Trophoblast cell (in vitro differentiated cells and primary cell): ENCODE data around the gene MAST4.

ENCODE experiments used
- DNase-seq, 2 donors: peaks; one replicate each; pipeline ENCODE4 v3.0.0-alpha.2; 2016
- H2AFZ ChIP-seq: 2 replicates; pipeline ENCODE4 v1.6.1; 2013; ENCODE audit warnings: low read length, moderate library complexity, mild to moderate bottlenecking; ENCODE audit not compliant: insufficient read depth, poor library complexity
- H2AK5ac ChIP-seq: 2 replicates; pipeline ENCODE4 v1.6.1; 2013; ENCODE audit warnings: mild to moderate bottlenecking, low read length
- H2BK120ac ChIP-seq: 2 replicates; pipeline ENCODE4 v1.6.1; 2013; ENCODE audit warnings: low read length, mild to moderate bottlenecking, moderate library complexity; ENCODE audit not compliant: insufficient read depth, poor library complexity
- H2BK12ac ChIP-seq: 2 replicates; pipeline ENCODE4 v1.6.1; 2013; ENCODE audit warnings: mild to moderate bottlenecking, low read length, moderate library complexity
- H2BK5ac ChIP-seq: 2 replicates; pipeline ENCODE4 v1.6.1; 2013; ENCODE audit warnings: low read length, low read depth, moderate library complexity, mild to moderate bottlenecking; ENCODE audit not compliant: poor library complexity
- H3K14ac ChIP-seq: 2 replicates; pipeline ENCODE4 v1.6.1; 2013; ENCODE audit warnings: mild to moderate bottlenecking, low read length
- H3K18ac ChIP-seq: 2 replicates; pipeline ENCODE4 v1.6.1; 2013; ENCODE audit warnings: mild to moderate bottlenecking, low read length
- H3K23ac ChIP-seq: 2 replicates; pipeline ENCODE4 v1.6.1; 2013; ENCODE audit warnings: low read length
- H3K27ac ChIP-seq: 2 replicates; pipeline ENCODE4 v1.5.1; 2013; ENCODE audit warnings: low read depth, mild to moderate bottlenecking, inconsistent platforms, low read length, moderate library complexity
- H3K27me3 ChIP-seq: 2 replicates; pipeline ENCODE4 v1.6.1; 2013; ENCODE audit warnings: inconsistent platforms, mild to moderate bottlenecking, low read length, moderate library complexity; ENCODE audit not compliant: insufficient read depth
- H3K36me3 ChIP-seq, 2 experiments: 1 replicate in 1 of 2; 2 replicates in 1 of 2; pipeline ENCODE4 v1.6.1; 2013; ENCODE audit warnings: low read length in 2 of 2, mild to moderate bottlenecking in 2 of 2, moderate library complexity in 1 of 2; ENCODE audit not compliant: insufficient read depth in 2 of 2, control insufficient read depth in 1 of 2
- H3K4ac ChIP-seq: 2 replicates; pipeline ENCODE4 v1.6.1; 2013; ENCODE audit warnings: low read depth, mild to moderate bottlenecking, low read length, moderate library complexity
- H3K4me1 ChIP-seq, 2 experiments: 1 replicate in 1 of 2; 2 replicates in 1 of 2; pipeline ENCODE4 v1.6.1; 2013; ENCODE audit warnings: low read length in 2 of 2, mild to moderate bottlenecking in 2 of 2, moderate library complexity in 1 of 2; ENCODE audit not compliant: insufficient read depth in 2 of 2, control insufficient read depth in 1 of 2
- H3K4me2 ChIP-seq: 2 replicates; pipeline ENCODE4 v1.6.1; 2013; ENCODE audit warnings: inconsistent platforms, mild to moderate bottlenecking, low read length, moderate library complexity
- H3K4me3 ChIP-seq: 2 replicates; pipeline ENCODE4 v1.5.1; 2013; ENCODE audit warnings: mild to moderate bottlenecking, low read depth, low read length, inconsistent platforms
- H3K79me1 ChIP-seq: one replicate; pipeline ENCODE4 v1.6.1; 2013; ENCODE audit warnings: low read length
- H3K79me2 ChIP-seq: 2 replicates; pipeline ENCODE4 v1.6.1; 2013; ENCODE audit warnings: low read length, mild to moderate bottlenecking; ENCODE audit not compliant: control insufficient read depth, insufficient read depth, poor library complexity
- H3K9ac ChIP-seq: 2 replicates; pipeline ENCODE4 v1.6.1; 2013; ENCODE audit warnings: mild to moderate bottlenecking, low read length
- H3K9me3 ChIP-seq: 2 replicates; pipeline ENCODE4 v1.6.1; 2013; ENCODE audit warnings: low read depth, mild to moderate bottlenecking, control low read depth, inconsistent platforms, low read length; ENCODE audit not compliant: insufficient read depth
- H4K12ac ChIP-seq: 2 replicates; pipeline ENCODE4 v1.6.1; 2013; ENCODE audit warnings: low read depth, mild to moderate bottlenecking, low read length, moderate library complexity
- H4K8ac ChIP-seq: 2 replicates; pipeline ENCODE4 v1.6.1; 2013; ENCODE audit warnings: low read depth, mild to moderate bottlenecking, low read length, moderate library complexity
- H4K91ac ChIP-seq: one replicate; pipeline ENCODE4 v1.6.1; 2013; ENCODE audit warnings: low read depth, mild to moderate bottlenecking, low read length, moderate library complexity
- WGBS: extraction: QIAGEN DNeasy Blood & Tissue Kit; methylation state at CpG from one replicate; pipeline ENCODE4 v1.1.7; 2013; ENCODE audit warnings: missing lambda C conversion rate; ENCODE audit not compliant: insufficient read length, insufficient coverage; ENCODE audit errors: extremely low coverage; 5-methylcytosine and 5-hydroxymethylcytosine counted together

MAST4 gene

DNA sequence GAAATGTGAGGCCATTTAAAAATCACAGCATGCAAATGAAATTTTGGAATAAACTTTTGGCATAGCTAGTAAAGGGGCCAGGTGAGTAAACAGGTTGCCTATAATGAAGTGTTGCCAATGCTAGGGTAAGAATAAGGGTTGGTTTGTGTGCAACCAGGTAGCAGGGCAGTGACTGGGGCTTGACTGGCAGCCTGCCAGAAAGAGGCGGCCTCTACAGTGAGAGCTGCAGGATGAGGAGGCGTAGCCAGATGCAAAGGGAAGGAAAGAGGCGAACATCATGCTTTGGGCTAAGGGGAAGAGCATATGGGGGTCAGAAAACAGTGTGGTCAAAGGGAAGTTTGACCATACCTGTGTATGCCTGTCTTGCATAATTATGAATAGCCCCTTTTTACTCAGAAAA, 70.6 kb downstream of the MAST4 start:
- Histone ChIP-seq H3K4ac (no peak overlapping the region), H4K91ac (no peak overlapping the region), H3K9me3 (no peaks in the 10 kb centered on the region), H2BK120ac (no peak overlapping the region), H3K27me3 (no peaks in the 10 kb centered on the region), H3K36me3 (no peaks in the 10 kb centered on the region), H3K4me1 (no peaks in the 10 kb centered on the region), H3K18ac (no peak overlapping the region), H2AK5ac (no peak overlapping the region), H3K14ac (no peak overlapping the region), H4K8ac (no peak overlapping the region), H2BK5ac (no peak overlapping the region), H3K27ac (no peak overlapping the region), H3K79me1 (no peaks in the 10 kb centered on the region), H3K79me2 (no peaks in the 10 kb centered on the region), H4K12ac (no peak overlapping the region), H3K4me2 (no peak overlapping the region), H3K9ac (no peak overlapping the region), H3K4me3 (no peak overlapping the region), H2BK12ac (no peak overlapping the region), H3K23ac (no peak overlapping the region), H2AFZ (no peak overlapping the region)
- DNase-seq, result no peak
- WGBS, result no CpG with 5 or more reads among the region's 3 CpGs

DNA sequence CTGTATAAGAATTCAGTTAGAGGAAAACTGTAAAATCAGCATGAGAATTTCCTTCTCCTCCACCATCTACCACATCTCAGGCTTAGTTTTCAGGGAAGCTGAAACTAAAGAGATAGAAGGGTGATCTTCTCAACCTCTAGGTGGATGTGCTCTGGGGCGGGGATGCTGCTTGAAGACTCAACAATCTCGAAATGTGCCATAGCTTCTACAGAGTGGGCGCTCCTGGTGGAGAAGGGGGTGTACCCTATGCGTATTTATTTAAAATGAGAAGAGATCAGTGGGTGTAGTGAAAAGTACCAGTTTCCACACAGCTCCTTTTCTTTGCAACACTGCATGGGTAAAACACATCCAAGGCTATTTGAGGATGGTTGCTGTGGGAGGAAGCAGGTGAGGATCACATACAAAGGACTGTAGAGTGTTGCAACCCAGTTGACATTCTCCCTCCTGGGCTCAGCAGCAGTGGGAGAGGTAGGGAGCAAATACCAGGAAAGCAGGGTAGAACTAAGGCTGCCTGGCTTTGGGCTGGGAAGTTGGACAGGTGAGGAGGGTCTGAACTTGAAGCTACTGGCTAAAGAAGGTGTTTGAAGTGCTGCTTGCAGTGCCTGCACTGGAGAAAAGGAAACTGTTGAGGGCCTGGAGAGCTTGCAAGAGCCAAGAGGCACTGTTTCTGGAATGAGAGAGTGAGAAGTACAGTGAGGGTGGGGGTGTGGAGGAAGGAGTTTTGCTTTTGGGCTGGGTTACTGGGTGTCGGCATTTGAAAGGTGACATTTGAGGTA, 73.1 kb downstream of the MAST4 start:
- Histone ChIP-seq H3K14ac (no peak overlapping the region), H4K12ac (no peak overlapping the region)
- WGBS, result no CpG with 5 or more reads among the region's 5 CpGs

DNA sequence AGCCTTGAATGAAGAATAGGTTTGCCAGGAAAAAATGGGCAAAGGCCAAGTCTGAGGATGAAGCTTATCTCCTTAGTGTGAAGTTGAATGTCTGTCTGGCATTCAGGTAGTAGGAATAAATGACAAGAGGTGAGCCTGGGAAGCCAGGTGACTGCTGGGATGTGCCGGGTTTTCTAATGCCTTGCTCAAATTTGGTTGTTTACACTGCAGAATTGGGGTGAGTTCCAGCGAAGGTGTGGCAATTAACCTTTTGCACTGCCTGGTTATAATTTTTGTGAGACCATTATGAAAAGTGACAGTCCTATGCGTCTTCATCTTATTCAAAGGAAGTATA, 73.6 kb downstream of the MAST4 start:
- WGBS, result no CpG with 5 or more reads among the region's 3 CpGs
- Histone ChIP-seq H3K23ac (no peak overlapping the region), H2BK120ac (no peak overlapping the region), H4K12ac (no peak overlapping the region), H3K79me1 (no peaks in the 10 kb centered on the region), H4K91ac (no peak overlapping the region), H3K9me3 (no peaks in the 10 kb centered on the region), H3K9ac (no peak overlapping the region), H2BK5ac (no peak overlapping the region), H3K27ac (no peak overlapping the region), H3K79me2 (no peaks in the 10 kb centered on the region), H3K4me1 (no peaks in the 10 kb centered on the region), H3K14ac (no peak overlapping the region), H3K27me3 (no peaks in the 10 kb centered on the region), H3K18ac (no peak overlapping the region), H2BK12ac (no peak overlapping the region), H3K36me3 (no peaks in the 10 kb centered on the region), H2AK5ac (no peak overlapping the region), H3K4me2 (no peak overlapping the region), H3K4me3 (no peak overlapping the region), H4K8ac (no peak overlapping the region), H3K4ac (no peak overlapping the region), H2AFZ (no peak overlapping the region)
- DNase-seq, result no peak

More for the DNA sequence above, 73.1 kb downstream of the MAST4 start:
- no peak overlapping the region for H3K18ac ChIP-seq
- H2AFZ ChIP-seq, result peak overlapping the region; percentile 6
- H3K4ac ChIP-seq, result no peak overlapping the region
- no peaks in the 10 kb centered on the region for H3K36me3 ChIP-seq
- H3K4me3 ChIP-seq, result no peak overlapping the region
- no peak overlapping the region for H3K23ac ChIP-seq
- H2BK120ac ChIP-seq, result no peak overlapping the region
- H3K79me2 ChIP-seq, result no peaks in the 10 kb centered on the region
- H3K79me1 ChIP-seq, result no peaks in the 10 kb centered on the region
- no peak overlapping the region for H2BK5ac ChIP-seq
- no peaks in the 10 kb centered on the region for H3K9me3 ChIP-seq
- H3K9ac ChIP-seq, result no peak overlapping the region
- no peak overlapping the region for H4K91ac ChIP-seq
- H3K27ac ChIP-seq, result no peak overlapping the region
- no peak for DNase-seq
- H3K4me1 ChIP-seq, result no peaks in the 10 kb centered on the region
- H3K27me3 ChIP-seq, result no peaks in the 10 kb centered on the region
- no peak overlapping the region for H4K8ac ChIP-seq
- no peak overlapping the region for H3K4me2 ChIP-seq
- no peak overlapping the region for H2AK5ac ChIP-seq
- no peak overlapping the region for H2BK12ac ChIP-seq

DNA sequence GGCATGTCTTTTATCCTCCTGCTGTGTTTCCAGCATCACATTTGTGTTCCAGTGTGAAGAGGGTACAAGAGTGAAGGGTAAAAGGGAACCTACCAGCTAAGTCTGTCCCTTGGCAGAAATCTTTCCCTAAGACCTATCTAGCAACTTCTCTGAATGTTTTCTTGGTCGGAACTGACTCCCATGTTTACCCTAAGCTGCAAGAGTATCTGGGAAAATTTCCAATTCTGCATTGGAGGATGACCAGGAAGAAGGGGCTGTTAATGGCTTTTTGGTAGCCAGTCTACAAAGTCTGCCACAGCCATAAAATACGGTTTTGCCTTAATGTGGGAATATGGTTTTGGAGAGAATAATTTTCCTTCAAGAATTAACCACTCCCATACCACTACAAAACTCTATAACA, 75.1 kb downstream of the MAST4 start:
- DNase-seq, result no peak
- no peaks in the 10 kb centered on the region for H3K79me1 ChIP-seq
- H3K9me3 ChIP-seq, result no peaks in the 10 kb centered on the region
- no peak overlapping the region for H2BK12ac ChIP-seq
- H2BK5ac ChIP-seq, result no peak overlapping the region
- no peak overlapping the region for H3K4me2 ChIP-seq
- no peak overlapping the region for H4K12ac ChIP-seq
- H3K4me1 ChIP-seq, result no peaks in the 10 kb centered on the region
- no peaks in the 10 kb centered on the region for H3K79me2 ChIP-seq
- H2AFZ ChIP-seq, result no peak overlapping the region
- no peak overlapping the region for H3K4me3 ChIP-seq
- H4K91ac ChIP-seq, result no peak overlapping the region
- no CpG with 5 or more reads among the region's 2 CpGs for WGBS
- no peak overlapping the region for H3K4ac ChIP-seq
- H3K23ac ChIP-seq, result no peak overlapping the region
- H3K14ac ChIP-seq, result no peak overlapping the region
- no peak overlapping the region for H3K18ac ChIP-seq
- H2AK5ac ChIP-seq, result no peak overlapping the region
- no peaks in the 10 kb centered on the region for H3K36me3 ChIP-seq
- H3K27ac ChIP-seq, result no peak overlapping the region
- no peak overlapping the region for H4K8ac ChIP-seq
- H2BK120ac ChIP-seq, result no peak overlapping the region
- H3K27me3 ChIP-seq, result no peaks in the 10 kb centered on the region
- H3K9ac ChIP-seq, result no peak overlapping the region
